GM12865 (cell line): ENCODE data around the gene KRTAP5-1.

Experiments used
- DNase-seq: peaks from one replicate; pipeline ENCODE4 v3.0.0; 2010; ENCODE audit warnings: low read depth
- H3K4me3 ChIP-seq: 2 replicates; pipeline ENCODE4 v1.5.1; 2011; ENCODE audit warnings: mild to moderate bottlenecking, low read depth, low read length, control low read depth
- CTCF ChIP-seq: IDR thresholded peaks from 2 replicates; pipeline ENCODE4 v1.5.1; 2011; ENCODE audit warnings: low read length, control low read depth, low read depth, inconsistent platforms; ENCODE audit not compliant: insufficient read depth; ENCODE audit errors: missing control alignments

Gene KRTAP5-1

GRCh38 chr11:1563697-1564534, 21.2 kb downstream of the KRTAP5-1 start:
- no peak overlapping the region for H3K4me3 ChIP-seq
- DNase-seq = no peak
- TF ChIP-seq CTCF = no peak

GRCh38 chr11:1563149-1563638, 21.9 kb downstream of the KRTAP5-1 start:
- TF ChIP-seq CTCF = no peak
- DNase-seq = no peak
- H3K4me3 ChIP-seq = no peak overlapping the region

DNA sequence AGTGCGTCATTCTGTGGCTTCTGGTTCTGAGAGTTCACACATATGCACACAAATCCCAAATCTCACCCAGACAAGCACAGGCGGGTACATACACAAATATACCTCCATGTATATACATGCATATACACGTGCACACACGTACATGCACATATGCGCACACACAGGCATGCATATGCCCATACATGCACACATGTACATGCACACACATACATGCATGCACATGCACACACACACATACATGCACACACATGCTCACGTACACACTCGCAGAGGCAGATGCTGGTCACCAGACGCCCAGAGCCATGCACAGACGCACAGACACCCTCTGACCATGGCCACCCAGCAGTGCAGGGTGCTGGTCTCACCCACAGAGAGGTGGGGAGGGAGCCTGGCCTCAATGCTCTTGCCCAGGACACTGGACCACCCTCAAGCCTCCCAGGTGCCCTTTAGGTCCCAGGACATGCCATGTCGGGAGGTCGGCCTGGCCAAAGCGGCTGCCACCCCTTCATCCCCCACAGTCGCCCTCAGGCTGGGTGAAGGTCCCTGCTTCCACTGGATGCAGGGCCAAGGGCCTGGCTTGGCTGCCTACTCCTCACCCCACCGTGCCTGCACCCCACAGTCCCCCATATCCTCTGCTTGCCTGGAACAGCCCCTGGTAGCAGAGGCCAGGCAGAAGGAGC, 22.5 kb downstream of the KRTAP5-1 start:
- DNase-seq = no peak
- H3K4me3 ChIP-seq = no peak overlapping the region
- TF ChIP-seq CTCF = no peak

GRCh38 chr11:1561955-1562354, 23.1 kb downstream of the KRTAP5-1 start:
- H3K4me3 ChIP-seq = no peak overlapping the region
- no peak for TF ChIP-seq CTCF
- DNase-seq = no peak

GRCh38 chr11:1561266-1561665, 23.8 kb downstream of the KRTAP5-1 start:
- no peak for DNase-seq
- TF ChIP-seq CTCF = no peak
- no peak overlapping the region for H3K4me3 ChIP-seq

DNA sequence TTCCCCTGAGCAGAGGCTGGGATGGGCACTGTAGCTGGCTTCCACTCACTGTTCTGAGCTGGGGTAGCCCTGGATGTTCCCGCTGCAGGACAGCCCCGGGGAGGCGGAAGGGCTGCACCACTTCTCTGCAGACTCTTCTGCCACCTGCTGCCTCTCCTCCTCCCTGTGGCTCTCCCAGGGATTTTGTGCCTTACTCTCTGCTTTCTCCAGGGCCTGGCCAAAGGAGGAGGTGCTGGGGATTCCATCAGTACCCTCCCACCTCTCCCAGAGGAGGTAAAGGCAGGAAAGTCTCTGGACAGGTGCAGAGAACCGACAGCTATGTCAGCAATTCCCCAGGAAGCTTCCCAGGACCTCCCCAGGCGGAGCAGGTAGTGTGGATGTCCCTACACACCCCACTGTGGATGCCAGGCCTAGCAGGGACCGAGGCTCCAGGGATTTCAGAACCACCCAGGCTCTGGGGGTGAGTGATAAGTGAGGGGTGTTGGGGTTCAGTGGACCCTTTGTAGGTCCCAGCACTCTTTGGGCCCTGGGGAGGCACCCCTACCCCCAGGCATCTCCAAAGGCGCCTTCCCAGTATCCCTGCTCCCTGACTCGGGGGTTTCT, 24.3 kb downstream of the KRTAP5-1 start:
- no peak for DNase-seq
- H3K4me3 ChIP-seq = no peak overlapping the region
- TF ChIP-seq CTCF = no peak
